Parathyroid adenoma (tissue), 2 donors: ENCODE results near the gene EPHA3.

Source experiments
- H2AFZ ChIP-seq: fragments of 300-600 bp; sonication (generic); one replicate; pipeline ENCODE4 v1.7.0; 2017; ENCODE audit warnings: antibody characterized with exemption, mild to moderate bottlenecking
- H3K27ac ChIP-seq: fragments of 300-600 bp; sonication (generic); one replicate; pipeline ENCODE4 v1.7.0; 2017
- H3K27me3 ChIP-seq: fragments of 300-600 bp; sonication (generic); one replicate; pipeline ENCODE4 v1.7.0; 2017; ENCODE audit warnings: low read length; ENCODE audit not compliant: control insufficient read depth, insufficient read depth
- H3K36me3 ChIP-seq: fragments of 300-600 bp; sonication (generic); one replicate; pipeline ENCODE4 v1.7.0; 2017; ENCODE audit warnings: low read length; ENCODE audit not compliant: control insufficient read depth, insufficient read depth
- H3K4me1 ChIP-seq: fragments of 300-600 bp; sonication (generic); one replicate; pipeline ENCODE4 v1.7.0; 2017; ENCODE audit warnings: control low read depth
- H3K4me2 ChIP-seq: fragments of 300-600 bp; sonication (generic); one replicate; pipeline ENCODE4 v1.7.0; 2017; ENCODE audit warnings: low read length
- H3K4me3 ChIP-seq: fragments of 300-600 bp; sonication (generic); one replicate; pipeline ENCODE4 v1.7.0; 2017; ENCODE audit warnings: low read depth, low read length
- H3K79me2 ChIP-seq: fragments of 300-600 bp; sonication (generic); one replicate; pipeline ENCODE4 v1.7.0; 2017; ENCODE audit warnings: control low read depth
- H3K9ac ChIP-seq: fragments of 300-600 bp; sonication (generic); one replicate; pipeline ENCODE4 v1.7.0; 2017; ENCODE audit warnings: mild to moderate bottlenecking
- H3K9me3 ChIP-seq: fragments of 300-600 bp; sonication (generic); one replicate; pipeline ENCODE4 v1.7.0; 2017; ENCODE audit warnings: low read length; ENCODE audit not compliant: control insufficient read depth
- CTCF ChIP-seq: fragments of 300-600 bp; sonication (generic); IDR thresholded peaks from one replicate; pipeline ENCODE4 v1.7.0; 2017; ENCODE audit warnings: antibody characterized with exemption, mild to moderate bottlenecking
- donor health status: primary hyperparathyroidism.

The EPHA3 gene

GRCh38 chr3:89067736-89068135 is 39.7 kb upstream of the EPHA3 start:
- no peak for TF ChIP-seq CTCF
- Histone ChIP-seq H3K27me3 (no peaks in the 10 kb centered on the region), H3K79me2 (no peaks in the 10 kb centered on the region), H3K27ac (no peak overlapping the region), H3K4me2 (no peak overlapping the region), H3K9me3 (no peaks in the 10 kb centered on the region), H3K4me3 (no peak overlapping the region), H2AFZ (no peak overlapping the region), H3K36me3 (no peaks in the 10 kb centered on the region), H3K4me1 (no peaks in the 10 kb centered on the region), H3K9ac (no peak overlapping the region)

- Histone ChIP-seq H2AFZ (no peak overlapping the region), H3K27me3 (no peaks in the 10 kb centered on the region), H3K9ac (no peak overlapping the region), H3K4me1 (no peaks in the 10 kb centered on the region), H3K79me2 (no peaks in the 10 kb centered on the region), H3K27ac (no peak overlapping the region), H3K9me3 (no peaks in the 10 kb centered on the region), H3K4me3 (no peak overlapping the region), H3K36me3 (no peaks in the 10 kb centered on the region), H3K4me2 (no peak overlapping the region)
- no peak for TF ChIP-seq CTCF
Measured at GRCh38 chr3:89072642-89073041, 34.8 kb upstream of the EPHA3 start.

- no peak overlapping the region for H2AFZ ChIP-seq
- TF ChIP-seq CTCF = no peak
- no peaks in the 10 kb centered on the region for H3K79me2 ChIP-seq
- H3K4me2 ChIP-seq = no peak overlapping the region
- H3K36me3 ChIP-seq = no peaks in the 10 kb centered on the region
- H3K27me3 ChIP-seq = no peaks in the 10 kb centered on the region
- no peaks in the 10 kb centered on the region for H3K9me3 ChIP-seq
- H3K27ac ChIP-seq = no peak overlapping the region
- no peaks in the 10 kb centered on the region for H3K4me1 ChIP-seq
- no peak overlapping the region for H3K4me3 ChIP-seq
- H3K9ac ChIP-seq = no peak overlapping the region
Measured at GRCh38 chr3:89079944-89080343, 27.5 kb upstream of the EPHA3 start.

GRCh38 chr3:89087851-89088250 is 19.6 kb upstream of the EPHA3 start:
- Histone ChIP-seq H3K4me2 (no peak overlapping the region), H3K27me3 (no peaks in the 10 kb centered on the region), H2AFZ (no peak overlapping the region), H3K27ac (no peak overlapping the region), H3K79me2 (no peaks in the 10 kb centered on the region), H3K9ac (no peak overlapping the region), H3K9me3 (no peaks in the 10 kb centered on the region), H3K36me3 (no peaks in the 10 kb centered on the region), H3K4me3 (no peak overlapping the region), H3K4me1 (no peaks in the 10 kb centered on the region)
- TF ChIP-seq CTCF = no peak

- Histone ChIP-seq H3K27me3 (peaks cover 4% of the 10 kb centered on the region), H3K9ac (no peak overlapping the region), H3K4me3 (no peak overlapping the region), H3K79me2 (no peaks in the 10 kb centered on the region), H3K4me1 (no peaks in the 10 kb centered on the region), H3K36me3 (no peaks in the 10 kb centered on the region), H3K27ac (no peak overlapping the region), H3K9me3 (no peaks in the 10 kb centered on the region), H3K4me2 (no peak overlapping the region), H2AFZ (no peak overlapping the region)
- no peak for TF ChIP-seq CTCF
Measured at GRCh38 chr3:89098173-89098572, 9.2 kb upstream of the EPHA3 start.
